Loucy (cell line): ENCODE results near the gene VASN.

Source experiments
- H2AFZ ChIP-seq: fragments of 200-600 bp; sonication (generic); 2 replicates; pipeline ENCODE4 v1.6.0; 2016; ENCODE audit warnings: antibody characterized with exemption, mild to moderate bottlenecking, low read length, moderate library complexity
- H3F3A ChIP-seq: fragments of 200-600 bp; 2 replicates; pipeline ENCODE4 v1.6.0; 2016; ENCODE audit warnings: antibody characterized with exemption, low read depth, mild to moderate bottlenecking
- H3K27me3 ChIP-seq: fragments of 200-600 bp; sonication (generic); 2 replicates; pipeline ENCODE4 v1.6.1; 2014; ENCODE audit warnings: low read length, mild to moderate bottlenecking; ENCODE audit not compliant: insufficient read depth, poor library complexity, severe bottlenecking
- H3K36me3 ChIP-seq: fragments of 200-600 bp; sonication (generic); 2 replicates; pipeline ENCODE4 v1.6.1; 2016; ENCODE audit warnings: low read length; ENCODE audit not compliant: insufficient read depth
- H3K4me1 ChIP-seq: fragments of 200-600 bp; sonication (generic); 2 replicates; pipeline ENCODE4 v1.5.1; 2014; ENCODE audit warnings: low read length, mild to moderate bottlenecking; ENCODE audit not compliant: insufficient read depth, poor library complexity, severe bottlenecking
- H3K4me2 ChIP-seq: fragments of 200-600 bp; sonication (generic); 2 replicates; pipeline ENCODE4 v1.6.0; 2014; ENCODE audit warnings: antibody characterized with exemption, low read length, low read depth, mild to moderate bottlenecking; ENCODE audit not compliant: poor library complexity, severe bottlenecking
- H3K4me3 ChIP-seq: fragments of 200-600 bp; sonication (generic); 2 replicates; pipeline ENCODE4 v1.5.1; 2014; ENCODE audit warnings: low read length, mild to moderate bottlenecking, mixed read lengths; ENCODE audit not compliant: poor library complexity, severe bottlenecking
- H3K79me2 ChIP-seq: fragments of 200-600 bp; sonication (generic); 2 replicates; pipeline ENCODE4 v1.6.1; 2014; ENCODE audit warnings: low read length; ENCODE audit not compliant: insufficient read depth
- H3K9ac ChIP-seq: fragments of 200-600 bp; sonication (generic); 2 replicates; pipeline ENCODE4 v1.6.0; 2014; ENCODE audit warnings: mild to moderate bottlenecking, low read depth, low read length, moderate library complexity; ENCODE audit not compliant: poor library complexity, severe bottlenecking
- H3K9me2 ChIP-seq: fragments of 200-600 bp; sonication (generic); replicated peaks from 2 replicates; pipeline ENCODE4 v1.6.1; 2016; ENCODE audit warnings: low read depth, low read length, mixed read lengths
- H3K9me3 ChIP-seq: fragments of 200-600 bp; sonication (generic); 2 replicates; pipeline ENCODE4 v1.6.1; 2014; ENCODE audit warnings: mild to moderate bottlenecking, antibody characterized with exemption, low read length, low read depth; ENCODE audit not compliant: insufficient read depth
- H4K20me1 ChIP-seq: fragments of 200-600 bp; sonication (generic); 2 replicates; pipeline ENCODE4 v1.6.0; 2014; ENCODE audit warnings: antibody characterized with exemption, low read length, mild to moderate bottlenecking; ENCODE audit not compliant: insufficient read depth, poor library complexity, severe bottlenecking
- CTCF ChIP-seq: fragments of 200-600 bp; sonication (generic); conservative IDR thresholded peaks from 2 replicates; pipeline ENCODE4 v1.5.1; 2014; ENCODE audit warnings: mild to moderate bottlenecking, antibody characterized with exemption, low read length
- EZH2phosphoT487 ChIP-seq: fragments of 200-600 bp; IDR thresholded peaks from 2 replicates; pipeline ENCODE4 v1.6.1; 2018; ENCODE audit warnings: antibody characterized with exemption, mild to moderate bottlenecking, moderate library complexity, borderline replicate concordance

The VASN gene

GRCh38 chr16:4378999-4379690 lies 7.5 kb downstream of the VASN start:
- H3K4me1 ChIP-seq: no peaks in the 10 kb centered on the region
- no peak for TF ChIP-seq EZH2phosphoT487
- no peaks in the 10 kb centered on the region for H4K20me1 ChIP-seq
- H3K9me3 ChIP-seq: no peaks in the 10 kb centered on the region
- H3K79me2 ChIP-seq: no peaks in the 10 kb centered on the region
- H2AFZ ChIP-seq: no peak overlapping the region
- no peaks in the 10 kb centered on the region for H3K9me2 ChIP-seq
- no peak overlapping the region for H3K4me2 ChIP-seq
- no peak overlapping the region for H3K4me3 ChIP-seq
- H3K9ac ChIP-seq: no peak overlapping the region
- H3K36me3 ChIP-seq: no peaks in the 10 kb centered on the region
- H3F3A ChIP-seq: no peaks in the 10 kb centered on the region
- H3K27me3 ChIP-seq: no peaks in the 10 kb centered on the region

GRCh38 chr16:4380119-4381063 lies 8.7 kb downstream of the VASN start:
- no peaks in the 10 kb centered on the region for H3F3A ChIP-seq
- H3K9me2 ChIP-seq: no peaks in the 10 kb centered on the region
- H3K36me3 ChIP-seq: no peaks in the 10 kb centered on the region
- H4K20me1 ChIP-seq: no peaks in the 10 kb centered on the region
- H3K79me2 ChIP-seq: no peaks in the 10 kb centered on the region
- H2AFZ ChIP-seq: no peak overlapping the region
- H3K4me1 ChIP-seq: no peaks in the 10 kb centered on the region
- H3K27me3 ChIP-seq: no peaks in the 10 kb centered on the region
- no peak overlapping the region for H3K4me3 ChIP-seq
- TF ChIP-seq EZH2phosphoT487 (no peak), CTCF (no peak)
- no peaks in the 10 kb centered on the region for H3K9me3 ChIP-seq
- no peak overlapping the region for H3K9ac ChIP-seq
- H3K4me2 ChIP-seq: no peak overlapping the region

DNA sequence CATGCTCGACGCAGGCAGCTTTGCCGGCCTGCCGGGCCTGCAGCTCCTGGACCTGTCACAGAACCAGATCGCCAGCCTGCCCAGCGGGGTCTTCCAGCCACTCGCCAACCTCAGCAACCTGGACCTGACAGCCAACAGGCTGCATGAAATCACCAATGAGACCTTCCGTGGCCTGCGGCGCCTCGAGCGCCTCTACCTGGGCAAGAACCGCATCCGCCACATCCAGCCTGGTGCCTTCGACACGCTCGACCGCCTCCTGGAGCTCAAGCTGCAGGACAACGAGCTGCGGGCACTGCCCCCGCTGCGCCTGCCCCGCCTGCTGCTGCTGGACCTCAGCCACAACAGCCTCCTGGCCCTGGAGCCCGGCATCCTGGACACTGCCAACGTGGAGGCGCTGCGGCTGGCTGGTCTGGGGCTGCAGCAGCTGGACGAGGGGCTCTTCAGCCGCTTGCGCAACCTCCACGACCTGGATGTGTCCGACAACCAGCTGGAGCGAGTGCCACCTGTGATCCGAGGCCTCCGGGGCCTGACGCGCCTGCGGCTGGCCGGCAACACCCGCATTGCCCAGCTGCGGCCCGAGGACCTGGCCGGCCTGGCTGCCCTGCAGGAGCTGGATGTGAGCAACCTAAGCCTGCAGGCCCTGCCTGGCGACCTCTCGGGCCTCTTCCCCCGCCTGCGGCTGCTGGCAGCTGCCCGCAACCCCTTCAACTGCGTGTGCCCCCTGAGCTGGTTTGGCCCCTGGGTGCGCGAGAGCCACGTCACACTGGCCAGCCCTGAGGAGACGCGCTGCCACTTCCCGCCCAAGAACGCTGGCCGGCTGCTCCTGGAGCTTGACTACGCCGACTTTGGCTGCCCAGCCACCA lies 9.7 kb downstream of the VASN start:
- Histone ChIP-seq H2AFZ (no peak overlapping the region), H3K9me2 (no peaks in the 10 kb centered on the region), H3K4me3 (no peak overlapping the region), H3K4me1 (no peaks in the 10 kb centered on the region), H3F3A (no peaks in the 10 kb centered on the region), H3K9me3 (no peaks in the 10 kb centered on the region), H3K27me3 (no peaks in the 10 kb centered on the region), H4K20me1 (no peaks in the 10 kb centered on the region), H3K9ac (no peak overlapping the region), H3K4me2 (no peak overlapping the region), H3K36me3 (no peaks in the 10 kb centered on the region), H3K79me2 (no peaks in the 10 kb centered on the region)
- TF ChIP-seq CTCF (no peak), EZH2phosphoT487 (no peak)
